ENCODE results near the gene HEATR3.

GRCh38 chr16:50139580-50139979 is 73.8 kb downstream of the HEATR3 start:
- TF ChIP-seq PKNOX1 (IDR thresholded peaks at IDR 0.05) = no peak
- no peak for TF ChIP-seq NFRKB (IDR thresholded peaks at IDR 0.05)
- TF ChIP-seq BHLHE40 (IDR thresholded peaks at IDR 0.05; ENCODE audit: borderline replicate concordance) = no peak
- no peak for TF ChIP-seq SP1 (IDR thresholded peaks at IDR 0.05)
- no peak for TF ChIP-seq FOXM1 (IDR thresholded peaks at IDR 0.05; ENCODE audit: borderline replicate concordance)
- no peak for TF ChIP-seq TARDBP (IDR thresholded peaks at IDR 0.05)
- TF ChIP-seq ZNF384 (IDR thresholded peaks at IDR 0.05) = no peak
- TF ChIP-seq CTBP1 (IDR thresholded peaks at IDR 0.05; ENCODE audit: borderline replicate concordance) = no peak
- TF ChIP-seq FOXK2 (IDR thresholded peaks at IDR 0.05) = no peak
- TF ChIP-seq FOXA1 (IDR thresholded peaks at IDR 0.05) = no peak

All from HEK293T (cell line).